ENCODE measurements around the gene DNAAF9.
"Not testable (repeated sequence)": the region's sequence is repeated elsewhere in the genome, so short reads cannot be mapped to it uniquely, and the experiment has no call there.

DNA sequence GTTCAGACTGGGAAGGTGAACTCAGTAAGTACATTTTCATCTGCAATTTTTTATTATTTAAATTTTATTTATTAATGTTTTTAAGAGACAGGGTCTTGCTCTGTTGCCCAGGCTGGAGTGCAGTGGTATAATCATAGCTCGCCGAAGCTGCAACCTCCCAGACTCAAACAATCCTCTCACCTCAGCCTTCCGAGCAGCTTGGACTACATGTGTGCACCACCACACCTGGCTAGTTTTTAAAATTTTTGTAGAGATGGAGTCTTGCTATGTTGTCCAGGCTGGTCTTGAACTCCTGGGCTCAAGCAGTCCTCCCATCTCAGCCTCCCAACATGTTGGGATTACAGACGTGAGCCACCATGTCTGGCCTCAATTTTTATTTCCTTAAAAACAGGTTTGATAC lies 19.3 kb upstream of the DNAAF9 start:
- TF ChIP-seq, protein P1, sequence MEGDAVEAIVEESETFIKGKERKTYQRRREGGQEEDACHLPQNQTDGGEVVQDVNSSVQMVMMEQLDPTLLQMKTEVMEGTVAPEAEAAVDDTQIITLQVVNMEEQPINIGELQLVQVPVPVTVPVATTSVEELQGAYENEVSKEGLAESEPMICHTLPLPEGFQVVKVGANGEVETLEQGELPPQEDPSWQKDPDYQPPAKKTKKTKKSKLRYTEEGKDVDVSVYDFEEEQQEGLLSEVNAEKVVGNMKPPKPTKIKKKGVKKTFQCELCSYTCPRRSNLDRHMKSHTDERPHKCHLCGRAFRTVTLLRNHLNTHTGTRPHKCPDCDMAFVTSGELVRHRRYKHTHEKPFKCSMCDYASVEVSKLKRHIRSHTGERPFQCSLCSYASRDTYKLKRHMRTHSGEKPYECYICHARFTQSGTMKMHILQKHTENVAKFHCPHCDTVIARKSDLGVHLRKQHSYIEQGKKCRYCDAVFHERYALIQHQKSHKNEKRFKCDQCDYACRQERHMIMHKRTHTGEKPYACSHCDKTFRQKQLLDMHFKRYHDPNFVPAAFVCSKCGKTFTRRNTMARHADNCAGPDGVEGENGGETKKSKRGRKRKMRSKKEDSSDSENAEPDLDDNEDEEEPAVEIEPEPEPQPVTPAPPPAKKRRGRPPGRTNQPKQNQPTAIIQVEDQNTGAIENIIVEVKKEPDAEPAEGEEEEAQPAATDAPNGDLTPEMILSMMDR (IDR thresholded peaks at IDR 0.05) = not testable (repeated sequence)
- not testable (repeated sequence) for TF ChIP-seq POLR2A (IDR thresholded peaks at IDR 0.05); POLR2AphosphoS5 (IDR thresholded peaks at IDR 0.05); EP300 (IDR thresholded peaks at IDR 0.05; ENCODE audit: low read depth)
